GM12878 (cell line): ENCODE data around the gene SLC1A1. TPM values are rescaled to one million over a fixed set of nuclear protein-coding genes. Genes with fewer than 3 reads are reported as not detected.

Source experiments
- BCL11A ChIP-seq: IDR thresholded peaks from 2 replicates; pipeline ENCODE4 v1.6.1; 2011; ENCODE audit warnings: low read depth, low read length
- CEBPZ ChIP-seq: fragments of 150-350 bp; IDR thresholded peaks from 2 replicates; pipeline ENCODE4 v1.6.1; 2016; ENCODE audit warnings: low read depth, low read length
- EED ChIP-seq: sonication (generic); IDR thresholded peaks from 2 replicates; pipeline ENCODE4 v1.6.1; 2016; ENCODE audit warnings: antibody characterized with exemption, low read depth
- ESRRA ChIP-seq: IDR thresholded peaks from 2 replicates; pipeline ENCODE4 v1.6.1; 2012; ENCODE audit warnings: mild to moderate bottlenecking, low read length, improper control_type of control experiment
- ETV6 ChIP-seq, 2 experiments: fragments of 450-650 bp in 1 of 2; IDR thresholded peaks in 1 of 2; conservative IDR thresholded peaks in 1 of 2; 2 replicates each; pipeline ENCODE4 v1.6.1; 2014; ENCODE audit warnings: antibody characterized with exemption in 1 of 2, borderline replicate concordance in 1 of 2, low read depth in 1 of 2, mild to moderate bottlenecking in 1 of 2, moderate library complexity in 1 of 2
- HDAC2 ChIP-seq: fragments of 200-600 bp; sonication (generic); IDR thresholded peaks from 2 replicates; pipeline ENCODE4 v1.6.1; 2017
- IRF4 ChIP-seq: IDR thresholded peaks from 2 replicates; pipeline ENCODE4 v1.6.1; 2011; ENCODE audit warnings: low read depth, low read length
- MEF2B ChIP-seq: fragments of 450-650 bp; IDR thresholded peaks from 2 replicates; pipeline ENCODE4 v1.6.1; 2018; ENCODE audit warnings: mild to moderate bottlenecking, moderate library complexity; ENCODE audit not compliant: partially characterized antibody, poor library complexity, severe bottlenecking
- NR2C1 ChIP-seq: fragments of 450-650 bp; IDR thresholded peaks from 2 replicates; pipeline ENCODE4 v1.6.1; 2017; ENCODE audit warnings: antibody characterized with exemption, mild to moderate bottlenecking, moderate library complexity
- PAX5 ChIP-seq: IDR thresholded peaks from 2 replicates; pipeline ENCODE4 v1.6.1; 2011; ENCODE audit warnings: low read depth, low read length, borderline replicate concordance
- RB1 ChIP-seq: fragments of 450-650 bp; formaldehyde crosslinking; IDR thresholded peaks from 2 replicates; pipeline ENCODE4 v1.6.1; 2017; ENCODE audit warnings: mild to moderate bottlenecking, borderline replicate concordance
- RCOR1 ChIP-seq: conservative IDR thresholded peaks from 2 replicates; pipeline ENCODE4 v1.6.1; 2012; ENCODE audit warnings: low read depth, low read length, improper control_type of control experiment
- RUNX3 ChIP-seq: IDR thresholded peaks from 2 replicates; pipeline ENCODE4 v1.6.1; 2012; ENCODE audit warnings: low read length, inconsistent platforms
- SREBF2 ChIP-seq: IDR thresholded peaks from 2 replicates; pipeline ENCODE4 v1.6.1; 2012; ENCODE audit warnings: mild to moderate bottlenecking, low read length
- TBL1XR1 ChIP-seq: IDR thresholded peaks from 2 replicates; pipeline ENCODE4 v1.6.1; 2012; ENCODE audit warnings: low read depth, low read length, improper control_type of control experiment
- YBX1 ChIP-seq: fragments of 450-650 bp; IDR thresholded peaks from 2 replicates; pipeline ENCODE4 v1.6.1; 2016; ENCODE audit warnings: antibody characterized with exemption
- polyA plus RNA-seq, 11 experiments: library from polyadenylated mRNA; depleted of rRNA in 4 of 11; unstranded in 6 of 11; stranded (reverse) in 5 of 11; fragments of >200 nt; fragmentation: Nextera tagmentation in 4 of 11; fragmentation: Illumina TruSeq in 1 of 11; extraction: Ambion mirVana in 4 of 11; extraction: Trizol in 1 of 11; gene quantifications; 1 replicate in 1 of 11; 2 replicates in 10 of 11; pipeline versions ENCODE4 v1.2.1 to v1.2.3, GENCODE V29; 2011 to 2016; ENCODE audit warnings: inconsistent platforms in 2 of 11, missing spikeins in 2 of 11, low read depth in 1 of 11
- total RNA-seq, 4 experiments: library from RNA; depleted of rRNA in 3 of 4; stranded (reverse); fragments of >200 nt in 3 of 4; fragmentation: Illumina TruSeq in 1 of 4; extraction: Trizol in 1 of 4; gene quantifications; 2 replicates each; pipeline versions ENCODE4 v1.2.1 to v1.2.3, GENCODE V29; 2013 to 2021
- TF ChIP-seq, protein P1 (sequence below), 3 experiments: IDR thresholded peaks in 2 of 3; conservative IDR thresholded peaks in 1 of 3; 2 replicates each; pipeline ENCODE4 v1.5.1; 2011; ENCODE audit warnings: low read depth in 3 of 3, low read length in 3 of 3, mild to moderate bottlenecking in 3 of 3, control low read depth in 2 of 3, moderate library complexity in 2 of 3, inconsistent platforms in 1 of 3, mixed read lengths in 1 of 3; ENCODE audit not compliant: control insufficient read depth in 2 of 3, insufficient read depth in 1 of 3; ENCODE audit errors: extremely low read depth in 1 of 3
- TF ChIP-seq, protein P2 (sequence below): fragments of 450-650 bp; formaldehyde crosslinking; IDR thresholded peaks from 2 replicates; pipeline ENCODE4 v1.4.0; 2022; ENCODE audit warnings: mild to moderate bottlenecking, moderate library complexity
- TF ChIP-seq, protein P3 (sequence below): IDR thresholded peaks from 2 replicates; pipeline ENCODE4 v1.6.1; 2011; ENCODE audit warnings: low read depth, mild to moderate bottlenecking, low read length, moderate library complexity, borderline replicate concordance; ENCODE audit errors: extremely low read depth

SLC1A1 gene
- total and polyA plus RNA-seq, 10 of the 15 experiments (the other 5 are each of a cell fraction or from before 2014, with no cell fraction given) = 4.2 to 24.9 (median 18.3) TPM

- TF ChIP-seq RB1 = no peak
- TF ChIP-seq SREBF2 = no peak
- TF ChIP-seq, protein P1, sequence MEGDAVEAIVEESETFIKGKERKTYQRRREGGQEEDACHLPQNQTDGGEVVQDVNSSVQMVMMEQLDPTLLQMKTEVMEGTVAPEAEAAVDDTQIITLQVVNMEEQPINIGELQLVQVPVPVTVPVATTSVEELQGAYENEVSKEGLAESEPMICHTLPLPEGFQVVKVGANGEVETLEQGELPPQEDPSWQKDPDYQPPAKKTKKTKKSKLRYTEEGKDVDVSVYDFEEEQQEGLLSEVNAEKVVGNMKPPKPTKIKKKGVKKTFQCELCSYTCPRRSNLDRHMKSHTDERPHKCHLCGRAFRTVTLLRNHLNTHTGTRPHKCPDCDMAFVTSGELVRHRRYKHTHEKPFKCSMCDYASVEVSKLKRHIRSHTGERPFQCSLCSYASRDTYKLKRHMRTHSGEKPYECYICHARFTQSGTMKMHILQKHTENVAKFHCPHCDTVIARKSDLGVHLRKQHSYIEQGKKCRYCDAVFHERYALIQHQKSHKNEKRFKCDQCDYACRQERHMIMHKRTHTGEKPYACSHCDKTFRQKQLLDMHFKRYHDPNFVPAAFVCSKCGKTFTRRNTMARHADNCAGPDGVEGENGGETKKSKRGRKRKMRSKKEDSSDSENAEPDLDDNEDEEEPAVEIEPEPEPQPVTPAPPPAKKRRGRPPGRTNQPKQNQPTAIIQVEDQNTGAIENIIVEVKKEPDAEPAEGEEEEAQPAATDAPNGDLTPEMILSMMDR (IDR thresholded peaks at IDR 0.05 in 2 of 3, conservative IDR thresholded peaks at IDR 0.05 in 1 of 3; ENCODE audit: control insufficient read depth in 2 of 3, extremely low read depth in 1 of 3, insufficient read depth in 1 of 3, low read depth in 3 of 3, low read length in 3 of 3) = no peak
- TF ChIP-seq PAX5 = peak; percentile 53; the same call in 1 of the 2 replicates
- TF ChIP-seq RUNX3 = no peak; the same call in 1 of the 2 replicates
- TF ChIP-seq HDAC2 = no peak
- TF ChIP-seq, protein P2, sequence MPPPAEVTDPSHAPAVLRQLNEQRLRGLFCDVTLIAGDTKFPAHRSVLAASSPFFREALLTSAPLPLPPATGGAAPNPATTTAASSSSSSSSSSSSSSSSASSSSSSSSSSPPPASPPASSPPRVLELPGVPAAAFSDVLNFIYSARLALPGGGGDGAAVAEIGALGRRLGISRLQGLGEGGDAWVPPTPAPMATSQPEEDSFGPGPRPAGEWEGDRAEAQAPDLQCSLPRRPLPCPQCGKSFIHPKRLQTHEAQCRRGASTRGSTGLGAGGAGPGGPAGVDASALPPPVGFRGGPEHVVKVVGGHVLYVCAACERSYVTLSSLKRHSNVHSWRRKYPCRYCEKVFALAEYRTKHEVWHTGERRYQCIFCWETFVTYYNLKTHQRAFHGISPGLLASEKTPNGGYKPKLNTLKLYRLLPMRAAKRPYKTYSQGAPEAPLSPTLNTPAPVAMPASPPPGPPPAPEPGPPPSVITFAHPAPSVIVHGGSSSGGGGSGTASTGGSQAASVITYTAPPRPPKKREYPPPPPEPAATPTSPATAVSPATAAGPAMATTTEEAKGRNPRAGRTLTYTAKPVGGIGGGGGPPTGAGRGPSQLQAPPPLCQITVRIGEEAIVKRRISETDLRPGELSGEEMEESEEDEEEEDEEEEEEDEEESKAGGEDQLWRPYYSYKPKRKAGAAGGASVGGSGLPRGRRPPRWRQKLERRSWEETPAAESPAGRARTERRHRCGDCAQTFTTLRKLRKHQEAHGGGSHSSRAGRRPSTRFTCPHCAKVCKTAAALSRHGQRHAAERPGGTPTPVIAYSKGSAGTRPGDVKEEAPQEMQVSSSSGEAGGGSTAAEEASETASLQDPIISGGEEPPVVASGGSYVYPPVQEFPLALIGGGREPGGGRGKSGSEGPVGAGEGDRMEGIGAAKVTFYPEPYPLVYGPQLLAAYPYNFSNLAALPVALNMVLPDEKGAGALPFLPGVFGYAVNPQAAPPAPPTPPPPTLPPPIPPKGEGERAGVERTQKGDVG (CRISPR knock-in tag) = no peak
- TF ChIP-seq TBL1XR1 = no peak
- TF ChIP-seq, protein P3, sequence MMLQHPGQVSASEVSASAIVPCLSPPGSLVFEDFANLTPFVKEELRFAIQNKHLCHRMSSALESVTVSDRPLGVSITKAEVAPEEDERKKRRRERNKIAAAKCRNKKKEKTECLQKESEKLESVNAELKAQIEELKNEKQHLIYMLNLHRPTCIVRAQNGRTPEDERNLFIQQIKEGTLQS = no peak
- peak; percentile 75 for TF ChIP-seq EED
- TF ChIP-seq RCOR1 = no peak
- TF ChIP-seq MEF2B = peak; percentile 53
- no peak for TF ChIP-seq ESRRA
- TF ChIP-seq IRF4 = peak; percentile 69; the same call in 1 of the 2 replicates
- TF ChIP-seq YBX1 = no peak
- TF ChIP-seq ETV6 (conservative IDR thresholded peaks at IDR 0.05 in 1 of 2, IDR thresholded peaks at IDR 0.05 in 1 of 2; ENCODE audit: borderline replicate concordance in 1 of 2, low read depth in 1 of 2) = peak in 1 of 2 experiments; percentile 64; a peak in 1 of 4 replicates
- TF ChIP-seq CEBPZ = no peak
- TF ChIP-seq BCL11A = no peak
- TF ChIP-seq NR2C1 = no peak
Measured at GRCh38 chr9:4559261-4560182, 69.3 kb downstream of the SLC1A1 start (continued).
